Activated CD4-positive, alpha-beta T cell treated with anti-CD3 and anti-CD28 coated beads, Interleukin-2, amount 50 U/mL, for 4 hours (primary cell): ENCODE data around the gene PRKCE.
A peak's percentile ranks its signal among the peaks of the same experiment; 100 is the strongest.
"Not testable (repeated sequence)": the region's sequence is repeated elsewhere in the genome, so short reads cannot be mapped to it uniquely, and the experiment has no call there.

ENCODE experiments used
- DNase-seq, 2 experiments: peaks; one replicate each; pipeline ENCODE4 v3.0.0-alpha.2; 2020

PRKCE gene

DNA sequence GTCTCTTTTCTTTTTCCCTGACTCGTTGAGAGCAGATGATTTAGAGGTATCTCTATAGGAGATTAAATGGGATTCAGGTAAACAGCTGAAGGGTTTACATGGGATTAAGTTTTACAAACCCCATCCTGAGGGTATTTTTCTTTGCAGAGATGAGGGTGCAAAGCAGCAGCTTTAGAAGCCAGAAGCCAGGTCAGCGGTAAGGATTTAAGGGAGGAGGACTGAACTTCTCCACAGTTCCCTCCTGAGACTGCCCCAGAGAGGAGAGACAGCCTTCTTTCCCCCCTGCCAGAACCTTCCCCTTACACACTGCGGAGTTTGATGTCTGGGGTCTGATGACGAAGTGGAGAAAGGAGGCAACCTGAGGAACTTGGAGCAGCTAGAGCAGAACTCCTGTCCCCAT lies 220.1 kb downstream of the PRKCE start:
- DNase-seq, result no peak

DNA sequence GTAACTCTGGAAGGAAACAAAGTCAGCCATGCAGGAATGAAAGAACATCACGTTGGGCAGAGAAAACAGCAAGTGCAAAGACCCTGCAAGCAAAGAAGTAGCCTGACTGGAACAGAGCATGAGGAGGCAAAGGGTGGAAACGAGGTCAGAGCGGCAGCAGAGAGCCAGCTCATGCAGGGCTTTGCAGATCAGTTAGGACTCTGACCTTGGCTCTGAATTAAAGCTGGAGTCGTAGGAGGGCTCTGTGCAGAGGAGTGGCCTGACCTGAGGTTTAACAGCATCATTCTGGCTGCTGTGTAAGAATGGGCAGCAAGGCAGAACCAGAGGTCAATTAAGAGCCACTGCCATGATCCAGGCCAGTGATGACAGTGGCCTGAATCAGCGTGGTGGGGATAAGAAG lies 220.7 kb downstream of the PRKCE start:
- DNase-seq, result no peak

DNA sequence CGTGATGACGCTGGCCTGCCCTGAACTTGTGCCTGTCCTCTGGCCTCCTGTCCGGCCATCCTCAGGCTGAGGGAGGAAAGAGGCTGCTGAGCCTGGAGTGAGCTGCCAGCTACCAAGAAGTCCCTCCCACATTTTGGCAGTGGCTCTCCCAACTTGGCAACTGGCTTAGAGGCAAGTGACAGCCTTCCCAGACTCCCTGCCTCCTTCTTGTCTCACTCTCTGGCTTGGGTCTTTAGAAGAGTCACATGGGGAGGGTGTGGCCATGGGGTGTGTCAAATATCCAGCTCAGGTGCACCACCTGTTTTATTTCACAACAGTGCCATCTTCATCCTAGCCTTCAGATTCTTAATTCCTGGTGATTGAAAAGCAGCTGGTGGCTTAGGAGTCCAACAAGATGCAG lies 222.9 kb downstream of the PRKCE start:
- no peak for DNase-seq

DNA sequence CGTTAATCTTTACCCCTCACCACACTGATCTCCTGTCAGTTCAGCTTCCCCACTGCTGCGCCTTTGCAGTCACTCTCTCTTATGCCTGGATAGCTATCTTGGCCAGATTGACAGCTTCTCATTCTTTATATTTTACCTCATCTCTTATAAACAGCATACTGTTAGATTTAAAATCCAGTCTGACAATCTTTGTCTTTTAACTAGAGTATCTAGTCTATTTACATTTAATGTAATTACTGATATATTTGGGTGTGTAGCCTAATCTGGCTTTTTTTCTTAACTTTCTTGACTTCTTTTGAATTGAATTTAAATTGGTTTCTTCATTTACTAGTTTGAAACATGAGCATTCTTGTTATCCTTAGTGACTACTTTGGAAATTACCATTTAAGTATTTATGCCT lies 225.1 kb downstream of the PRKCE start:
- DNase-seq, result no peak

DNA sequence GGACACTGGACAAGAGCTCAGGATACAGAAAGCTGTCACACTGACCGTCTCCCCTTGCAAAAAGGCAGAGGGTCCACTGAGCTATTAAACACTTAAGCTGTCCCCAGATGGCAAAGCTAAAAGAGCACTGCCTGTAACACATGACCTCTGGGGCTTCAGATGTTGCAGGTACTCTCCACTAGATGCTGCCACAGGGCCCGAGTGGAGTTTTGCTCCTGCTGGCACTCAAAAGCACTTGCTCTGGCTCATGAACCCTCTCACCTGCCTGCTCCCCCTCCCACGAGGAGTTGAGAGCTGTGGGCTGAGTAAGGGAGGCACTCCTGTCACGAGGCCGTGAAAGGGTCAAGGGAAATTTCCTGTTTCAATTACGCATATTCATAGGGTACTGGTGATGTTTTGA lies 227.9 kb downstream of the PRKCE start:
- DNase-seq, result no peak

DNA sequence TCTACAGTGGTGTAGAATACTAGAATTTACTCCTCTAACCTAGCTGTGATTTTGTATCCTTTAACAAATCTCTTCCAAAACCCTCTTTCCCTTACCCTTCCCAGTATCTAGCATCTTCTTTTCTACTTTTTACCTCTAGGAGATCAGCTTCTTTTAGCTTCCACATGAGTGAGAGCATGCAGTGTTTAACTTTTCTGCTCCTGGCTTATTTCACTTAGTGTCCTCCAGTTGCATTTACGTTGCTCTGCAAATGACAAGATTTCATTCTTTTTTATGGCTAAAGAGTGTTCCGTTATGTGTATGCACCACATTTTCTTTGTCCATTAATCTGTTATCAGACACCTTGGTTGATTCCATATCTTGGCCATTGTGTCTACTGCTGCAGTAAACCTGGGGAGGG lies 228.5 kb downstream of the PRKCE start:
- no peak for DNase-seq

DNA sequence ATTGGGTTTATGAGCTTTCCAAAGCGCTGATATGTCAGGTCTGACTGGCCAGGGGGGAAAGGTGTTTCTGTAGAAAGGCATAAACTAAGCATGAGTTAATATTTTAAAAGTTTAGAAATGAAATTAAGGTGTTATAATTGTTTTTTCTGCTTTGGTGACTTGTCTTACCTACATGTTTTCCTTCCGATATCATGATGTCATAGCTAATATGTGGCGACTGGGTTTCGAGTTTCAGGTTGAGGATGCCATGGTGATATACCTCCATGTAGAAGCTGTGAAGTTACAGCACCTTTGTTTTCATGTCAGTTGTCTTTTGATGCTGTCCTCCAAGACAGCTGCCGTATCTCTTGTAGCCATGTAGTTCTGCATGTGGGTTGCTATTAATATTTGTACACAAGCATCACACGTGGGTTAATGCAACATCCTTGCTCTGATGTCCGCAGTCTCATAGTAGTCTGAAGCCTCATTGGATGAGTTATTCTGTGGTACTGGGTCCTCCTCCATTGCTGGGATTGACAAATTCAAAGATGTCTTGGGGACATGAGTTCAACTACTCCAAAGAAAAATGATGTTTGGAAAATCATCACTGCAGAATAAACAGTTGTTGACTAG lies 230.6 kb downstream of the PRKCE start:
- DNase-seq, result no peak

DNA sequence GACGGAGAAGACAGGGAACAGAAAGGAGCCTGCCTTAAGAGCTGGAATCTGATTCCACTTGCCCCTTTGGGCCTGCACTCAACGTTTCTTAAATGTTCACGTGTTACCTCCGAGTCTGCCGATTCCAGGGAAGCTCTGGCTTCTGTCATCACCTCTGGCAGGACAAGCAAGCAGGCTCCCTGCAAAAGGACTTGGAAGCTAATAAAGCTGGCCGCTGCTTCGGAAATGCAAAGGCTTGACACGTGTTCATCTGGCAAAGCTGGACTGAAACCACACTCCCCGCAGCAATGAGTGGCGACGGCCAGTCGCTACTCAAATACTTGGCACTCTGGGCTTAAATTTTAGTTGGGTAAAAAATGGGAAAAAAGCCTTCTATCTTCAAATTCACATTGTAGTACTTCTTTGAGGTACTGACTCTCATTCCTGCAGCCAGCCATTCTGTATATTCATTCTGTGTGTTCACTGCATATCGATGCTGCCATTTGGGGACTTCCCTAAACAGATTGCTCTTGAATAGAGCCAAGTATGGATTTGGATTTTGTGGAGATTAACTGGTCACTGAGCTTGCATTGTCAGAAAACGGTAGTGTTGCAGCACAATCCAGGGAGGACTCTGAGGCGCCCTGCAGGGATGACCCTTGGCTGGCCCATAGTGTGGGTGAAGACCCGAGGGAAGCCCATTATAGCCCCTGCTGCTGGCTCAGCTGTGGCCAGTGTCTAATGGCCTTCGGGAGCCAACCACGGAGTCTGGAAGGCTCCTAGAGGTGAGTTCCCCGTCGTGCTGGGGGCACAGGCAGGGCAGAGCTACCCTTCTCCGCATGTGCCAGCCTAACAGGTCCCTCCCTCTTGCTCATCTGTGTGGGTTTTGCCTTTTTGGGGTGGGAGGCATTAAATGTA lies 231.5 kb downstream of the PRKCE start:
- no peak for DNase-seq

DNA sequence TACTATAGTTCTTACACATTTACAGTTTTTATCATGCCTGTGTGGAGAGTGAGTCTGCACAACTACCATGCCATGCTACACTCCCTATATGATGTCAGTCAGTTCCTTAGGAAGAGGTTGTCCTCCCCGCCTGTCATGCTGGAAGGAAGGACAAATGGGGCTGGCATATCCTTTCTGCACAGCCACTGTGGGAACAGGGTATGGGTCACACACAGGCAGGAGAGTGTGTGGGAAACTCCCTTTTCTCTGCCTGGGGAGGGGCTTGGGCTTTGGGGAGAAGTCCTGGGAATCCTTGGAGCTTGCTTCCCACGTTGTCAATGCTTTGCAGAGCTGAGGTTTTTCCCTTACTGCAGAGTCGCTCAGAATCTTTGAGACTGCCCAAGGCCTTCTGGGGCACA lies 232.1 kb downstream of the PRKCE start:
- DNase-seq, result no peak

DNA sequence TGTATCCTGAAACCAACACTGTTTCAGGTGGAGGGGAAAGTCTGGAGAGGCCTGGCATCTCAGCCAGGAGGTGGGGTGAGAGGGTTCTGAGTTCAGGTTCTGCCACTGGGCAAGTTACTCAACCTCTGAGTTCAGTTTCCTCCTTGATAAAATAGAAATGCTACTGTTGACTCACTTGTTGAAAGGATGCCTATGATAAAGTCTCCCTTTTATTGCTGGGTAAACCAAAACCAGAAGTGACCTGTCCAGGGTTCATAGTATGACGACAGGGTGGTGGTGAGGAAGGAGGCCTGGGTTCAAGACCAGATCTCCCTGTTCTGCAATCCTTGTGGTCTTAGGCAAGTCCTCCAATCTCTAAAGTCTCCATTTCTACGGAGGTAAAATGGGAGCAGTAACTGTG lies 232.7 kb downstream of the PRKCE start:
- no peak for DNase-seq

DNA sequence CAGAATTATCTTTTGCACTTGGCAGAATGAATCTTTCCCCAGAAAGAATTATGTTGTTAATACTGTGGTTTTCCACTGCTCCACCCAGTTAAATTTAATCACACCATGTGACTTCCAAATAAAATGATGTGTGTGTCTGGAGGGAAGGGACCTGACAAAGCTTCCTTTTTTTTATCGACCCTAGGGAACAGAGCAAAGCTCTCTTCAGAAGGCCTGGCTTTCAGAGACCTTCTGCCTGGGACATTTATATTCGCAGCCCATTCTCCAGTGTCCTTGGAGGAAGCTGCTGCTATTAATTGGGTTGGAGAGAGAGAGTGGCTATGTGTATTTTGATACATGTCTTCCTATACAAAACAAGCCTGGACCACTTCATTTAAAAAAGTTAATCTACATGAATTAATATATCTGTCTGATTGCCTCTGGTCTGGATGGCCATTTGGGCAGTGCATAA lies 233.7 kb downstream of the PRKCE start:
- DNase-seq, result no peak

DNA sequence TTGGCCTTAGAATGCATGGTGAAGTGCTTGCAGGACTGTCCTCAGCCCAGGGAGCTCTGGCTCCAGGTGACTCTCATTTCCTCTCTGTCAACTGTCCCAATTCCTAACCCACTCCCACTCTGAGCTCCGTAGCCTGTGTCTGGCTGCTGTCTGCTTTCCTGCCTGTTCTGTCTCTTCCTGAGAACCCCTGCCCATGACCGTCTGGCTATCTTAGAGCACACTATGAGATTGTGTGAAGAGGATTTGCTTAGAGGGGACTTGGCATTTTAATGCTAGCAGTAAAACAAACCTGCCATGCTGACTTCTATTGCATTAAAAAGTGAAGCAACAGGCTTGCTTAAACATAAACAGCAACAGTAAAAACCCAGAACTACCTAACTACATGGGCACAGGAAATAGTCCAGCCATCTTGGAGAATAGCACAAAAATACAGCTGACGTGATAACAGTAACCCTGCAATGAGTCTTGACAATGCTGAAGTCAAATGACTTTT lies 234.7 kb downstream of the PRKCE start:
- no peak for DNase-seq

DNA sequence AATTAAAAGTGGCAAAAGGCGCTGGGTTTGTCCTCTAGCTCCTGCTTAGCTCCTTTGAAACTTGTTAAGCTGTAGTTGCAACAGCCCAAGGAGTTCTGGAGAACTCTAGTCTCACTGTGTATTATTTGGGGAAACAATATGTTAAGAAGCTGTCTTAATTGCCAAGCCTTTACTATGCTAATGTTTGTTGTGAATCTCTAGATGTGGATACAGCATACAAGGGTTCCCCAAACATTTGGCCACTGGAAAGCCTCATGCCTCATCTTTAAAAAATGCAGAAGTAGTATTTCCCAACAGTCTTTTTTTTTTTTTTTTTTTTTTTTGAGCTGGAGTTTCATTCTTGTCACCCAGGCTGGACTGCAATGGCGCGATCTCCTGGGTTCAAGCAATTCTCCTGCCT lies 236.7 kb downstream of the PRKCE start:
- no peak for DNase-seq

DNA sequence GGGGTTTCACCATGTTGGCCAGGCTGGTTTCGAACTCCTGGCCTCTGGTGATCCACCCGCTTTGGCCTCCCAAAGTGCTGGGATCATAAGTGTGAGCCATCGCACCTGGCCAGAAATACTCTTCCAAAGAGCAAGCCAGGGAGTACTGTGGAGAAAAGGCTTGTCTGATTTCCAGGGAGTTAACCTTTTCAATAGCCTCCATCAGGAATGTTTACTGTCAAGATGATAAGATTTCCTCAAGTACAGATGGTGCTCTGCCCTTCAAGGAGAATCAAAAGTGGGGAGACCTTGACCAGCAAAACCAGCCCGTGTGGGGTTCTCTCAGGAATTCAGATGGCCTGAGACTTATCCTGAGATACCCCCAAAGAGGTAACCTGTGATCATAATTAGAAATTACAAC lies 237.2 kb downstream of the PRKCE start:
- DNase-seq, result no peak

DNA sequence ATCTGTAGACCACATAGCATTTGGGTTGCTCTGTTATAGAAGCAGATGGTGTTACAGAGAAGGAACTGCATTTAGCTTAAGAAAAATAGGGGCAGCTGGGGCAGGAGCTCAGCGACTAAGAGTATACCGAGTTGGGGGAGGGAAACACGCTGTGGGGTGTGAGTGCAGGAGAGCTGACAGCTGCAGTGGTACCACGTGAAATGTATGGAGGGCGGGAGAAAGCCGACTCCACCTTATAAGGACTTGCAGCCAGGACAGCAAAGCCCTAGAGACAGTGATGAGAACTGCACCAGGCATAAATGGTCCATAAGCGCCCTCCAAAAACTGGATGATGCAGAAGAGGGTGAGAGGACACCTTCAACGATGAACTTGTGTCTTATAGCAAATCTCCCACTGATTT lies 237.6 kb downstream of the PRKCE start:
- peak in 1 of 2 experiments; percentile 3 for DNase-seq

DNA sequence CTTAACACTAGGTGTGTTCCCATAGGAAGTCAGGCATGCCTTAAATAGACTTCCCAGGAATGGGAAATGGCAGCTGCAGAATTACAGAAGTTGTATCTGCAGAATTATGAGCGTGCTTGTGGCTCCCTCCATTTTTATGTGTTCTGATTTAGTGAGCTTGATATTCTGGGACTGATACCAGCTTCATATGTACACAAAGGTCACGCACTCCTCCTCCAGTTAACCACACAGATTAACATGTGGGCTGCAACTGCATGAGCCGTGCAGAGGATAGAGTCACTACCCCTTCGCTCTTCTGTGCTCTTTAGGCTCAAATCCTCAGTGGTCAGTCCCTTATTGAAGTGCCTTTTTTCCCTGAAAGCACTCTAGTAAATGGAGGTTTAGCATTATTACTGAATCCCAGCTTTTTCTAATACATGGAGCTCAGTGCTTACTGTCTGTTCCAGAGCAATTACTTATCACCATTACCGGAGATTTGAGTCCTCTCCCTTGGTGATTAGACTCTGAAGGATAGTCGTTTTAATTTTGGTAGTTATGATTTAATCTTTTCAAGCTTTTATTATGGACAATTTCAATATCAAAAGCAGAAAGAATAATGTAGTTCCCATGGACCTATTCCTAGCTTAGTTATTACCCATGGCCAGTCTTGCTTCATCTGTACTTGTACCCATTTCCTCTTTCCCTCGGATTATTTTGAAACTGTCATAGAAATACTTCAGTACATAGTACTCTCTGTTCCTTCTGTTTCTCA lies 238.3 kb downstream of the PRKCE start:
- DNase-seq, result no peak

DNA sequence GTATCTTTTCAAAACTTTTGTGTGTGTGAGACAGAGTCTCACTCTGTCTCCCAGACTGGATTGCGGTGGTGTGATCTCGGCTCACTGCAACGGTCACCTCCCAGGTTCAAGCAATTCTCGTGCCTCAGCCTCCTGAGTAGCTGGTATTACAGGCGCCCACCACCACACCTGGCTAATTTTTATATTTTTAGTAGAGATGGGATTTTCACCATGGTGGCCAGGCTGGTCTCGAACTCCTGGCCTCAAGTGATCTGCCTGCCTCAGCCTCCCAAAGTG lies 238.8 kb downstream of the PRKCE start:
- not testable (repeated sequence) for DNase-seq

DNA sequence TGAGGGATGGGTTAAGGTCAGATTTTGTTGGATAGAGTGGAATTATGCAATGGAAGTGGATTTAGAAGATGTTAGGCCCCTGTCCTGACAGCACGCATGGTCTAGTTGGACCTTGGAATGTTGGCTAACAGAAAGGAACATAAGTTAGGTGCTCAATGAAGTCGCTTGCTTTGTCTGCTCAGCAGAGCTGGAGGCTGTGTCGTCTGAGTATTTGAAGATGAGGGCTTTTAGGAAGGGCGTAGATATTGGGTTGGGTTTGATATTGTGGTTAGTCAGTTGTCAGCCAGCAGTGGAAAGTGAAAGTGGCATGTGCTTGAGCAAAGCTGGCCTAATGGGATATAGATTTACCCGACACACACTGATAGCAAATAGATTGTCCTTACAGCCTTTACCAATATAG lies 239.3 kb downstream of the PRKCE start:
- no peak for DNase-seq

DNA sequence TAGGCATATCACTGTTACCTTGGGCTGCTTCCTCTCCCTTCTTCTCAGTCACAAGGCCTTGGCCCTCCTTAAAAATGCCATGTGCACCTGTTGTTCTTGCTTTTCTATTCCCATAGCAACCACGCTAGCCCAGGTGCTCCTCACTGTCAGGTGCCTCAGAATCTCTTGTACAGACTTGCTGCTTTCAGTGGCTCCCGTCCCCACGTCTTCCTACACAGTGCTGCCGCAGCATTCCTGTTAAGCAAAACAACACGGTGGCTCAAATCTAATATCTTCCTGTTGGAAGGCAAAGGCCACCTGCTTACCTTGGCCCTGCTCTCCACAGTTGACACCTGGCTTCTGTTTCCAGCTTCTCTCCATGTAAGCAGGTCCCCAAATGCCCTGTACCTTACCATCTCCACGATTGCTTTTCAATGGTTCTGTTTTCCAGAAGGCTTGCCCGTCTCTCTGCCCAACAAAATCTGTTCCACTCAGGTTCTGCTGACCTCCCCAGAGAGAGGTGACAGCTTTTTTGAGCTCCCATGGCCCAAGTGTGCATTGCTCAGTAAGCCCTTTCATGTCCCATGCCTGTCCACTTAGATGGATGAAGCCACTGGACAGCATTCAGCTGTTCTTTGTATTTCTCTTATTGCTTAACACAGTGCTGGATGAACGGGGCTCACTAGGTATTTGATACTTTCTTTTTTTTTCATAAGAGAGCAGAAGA lies 240.4 kb downstream of the PRKCE start:
- DNase-seq, result no peak

DNA sequence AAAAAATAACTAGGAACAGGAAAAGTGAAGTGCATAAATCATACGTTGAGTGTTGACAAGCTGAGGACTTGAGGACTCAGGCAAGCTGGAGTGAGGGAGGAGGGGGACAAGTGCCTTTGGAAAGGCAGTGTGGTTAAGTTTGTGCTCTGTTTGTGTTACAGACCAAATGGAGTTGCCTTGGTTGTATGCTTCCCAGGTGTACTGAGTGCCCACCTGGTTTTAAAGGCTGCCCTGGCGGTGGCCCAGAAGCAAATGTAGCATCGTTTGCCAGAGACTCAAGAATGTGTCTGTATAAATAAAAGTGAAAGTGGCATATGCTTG lies 240.9 kb downstream of the PRKCE start:
- no peak for DNase-seq

DNA sequence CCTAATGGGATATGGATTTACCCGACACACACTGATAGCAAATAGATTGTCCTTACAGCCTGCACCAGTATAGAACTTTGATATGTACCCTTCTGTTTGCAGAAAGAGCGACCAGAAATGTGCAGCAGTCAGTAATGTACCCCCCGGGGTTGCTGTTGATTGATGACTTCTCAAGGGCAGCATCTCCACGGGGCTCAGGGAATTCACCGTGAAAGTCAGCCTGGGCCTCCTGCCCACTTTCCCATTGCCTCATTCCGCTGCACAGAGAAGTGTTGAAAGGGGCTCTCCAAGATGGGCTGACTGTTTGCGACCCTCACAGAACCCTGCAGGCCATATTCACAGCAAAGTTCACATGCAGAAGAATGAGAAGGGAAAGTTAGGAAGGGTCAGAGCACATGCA lies 241.3 kb downstream of the PRKCE start:
- DNase-seq, result no peak

DNA sequence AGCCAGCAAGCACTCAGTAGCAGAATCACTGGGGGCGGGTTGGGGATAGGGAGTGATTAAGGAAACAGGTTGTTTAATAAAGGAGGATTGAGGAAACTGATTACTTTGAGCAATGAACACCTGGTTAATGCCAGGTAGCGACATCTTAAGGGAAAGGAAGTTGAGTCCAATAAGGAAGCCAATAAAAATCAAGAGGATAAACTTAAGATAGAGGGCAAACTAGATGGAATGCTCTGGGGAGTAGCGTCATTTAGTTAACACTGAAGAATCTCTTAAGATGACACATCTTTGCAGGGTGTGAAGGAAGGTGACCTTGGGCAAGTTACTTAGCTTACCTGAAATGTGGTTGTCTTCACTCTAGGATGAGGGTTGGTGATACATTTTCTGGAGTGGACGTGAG lies 242.7 kb downstream of the PRKCE start:
- no peak for DNase-seq

DNA sequence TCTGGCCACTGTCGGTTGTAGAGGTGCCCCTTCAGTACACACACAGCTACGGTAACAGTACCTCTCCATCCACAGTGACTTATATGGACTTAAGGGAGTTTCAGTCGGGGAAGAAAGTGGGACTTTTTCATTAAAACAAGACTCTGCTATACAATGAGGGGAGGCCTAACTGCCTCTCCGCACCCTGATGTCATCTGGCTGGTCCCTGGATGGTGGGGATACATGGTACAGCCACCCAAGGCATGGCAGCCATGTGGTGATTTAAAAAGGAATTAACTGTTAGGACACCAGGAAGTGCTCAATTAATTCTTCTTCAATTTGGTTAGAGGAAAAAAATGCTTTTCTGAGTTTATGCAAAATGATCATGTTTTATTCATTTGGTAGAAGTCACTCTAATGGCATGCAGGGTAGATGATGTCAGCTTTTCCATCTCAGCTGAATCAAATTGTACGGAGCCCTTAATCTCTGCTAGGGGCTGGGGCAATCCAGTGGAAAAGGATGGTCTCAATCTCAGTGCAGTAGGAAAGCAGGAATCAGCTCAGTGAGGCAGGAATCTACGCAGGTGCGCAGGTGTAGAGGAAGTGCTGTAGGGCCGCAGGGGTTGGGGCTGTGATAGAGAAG lies 243.9 kb downstream of the PRKCE start:
- no peak for DNase-seq
